ENCODE data around the gene NOL12.
A peak's percentile ranks its signal among the peaks of the same experiment; 100 is the strongest.

Gene NOL12, protein sequence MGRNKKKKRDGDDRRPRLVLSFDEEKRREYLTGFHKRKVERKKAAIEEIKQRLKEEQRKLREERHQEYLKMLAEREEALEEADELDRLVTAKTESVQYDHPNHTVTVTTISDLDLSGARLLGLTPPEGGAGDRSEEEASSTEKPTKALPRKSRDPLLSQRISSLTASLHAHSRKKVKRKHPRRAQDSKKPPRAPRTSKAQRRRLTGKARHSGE

DNA sequence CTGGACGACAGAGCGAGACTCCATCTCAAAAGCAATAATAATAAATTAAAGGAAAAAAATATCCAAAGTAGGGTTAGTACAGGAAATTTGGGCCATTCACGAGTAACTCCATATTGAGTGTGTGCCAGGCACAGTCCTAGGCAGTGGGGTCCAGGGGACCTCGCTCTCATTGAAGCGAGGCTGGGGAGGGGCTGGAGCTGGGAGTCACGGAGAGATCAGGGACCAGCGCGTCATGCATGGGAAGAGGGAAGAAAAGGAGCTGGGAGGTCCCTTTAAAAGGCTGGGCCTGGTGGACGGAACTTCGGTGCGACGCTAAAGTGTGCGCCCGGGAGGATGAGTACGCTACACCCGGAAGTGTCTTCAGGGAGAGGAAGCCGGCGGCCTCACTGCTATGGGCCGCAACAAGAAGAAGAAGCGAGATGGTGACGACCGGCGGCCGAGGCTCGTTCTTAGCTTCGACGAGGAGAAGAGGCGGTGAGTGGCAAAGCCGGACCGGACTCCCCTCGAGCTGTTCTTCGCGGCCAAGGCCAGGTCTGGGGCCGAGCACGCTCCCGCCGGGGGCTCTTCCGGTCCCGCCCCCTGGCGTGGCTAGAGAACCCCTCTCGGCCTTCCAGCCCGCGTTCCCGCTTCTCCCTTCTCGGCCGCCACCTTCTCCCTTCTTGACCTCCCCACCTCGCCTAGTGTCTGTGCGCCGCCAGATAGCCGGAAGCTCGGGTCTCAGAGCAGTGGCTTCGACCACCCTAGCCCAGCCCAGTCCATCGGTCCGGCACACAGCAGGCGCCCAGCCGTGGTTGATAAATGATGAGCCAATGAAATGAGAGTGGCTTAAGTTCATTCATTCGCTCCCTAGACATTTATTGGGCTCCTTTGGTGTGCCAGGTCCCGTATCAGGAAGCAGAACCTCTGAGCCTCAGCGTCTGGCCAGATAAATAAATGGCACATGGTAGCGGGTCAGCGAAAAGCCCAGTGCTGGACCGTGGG lies at the start of gene NOL12:
TSS of gene NOL12 (plus strand) at position 342 of the 981 bp plus-strand sequence. CDS start at position 392, 50 bp downstream.
- Histone ChIP-seq H3K27me3 (replicated peaks; ENCODE audit: control insufficient read depth, insufficient read depth, low read length) (no peaks in the 10 kb centered on the region), H3K36me3 (ENCODE audit: control insufficient read depth, insufficient read depth, low read length, severe bottlenecking) (peaks cover 23% of the 10 kb centered on the region), H3K4me1 (ENCODE audit: control insufficient read depth, insufficient read depth, low read length) (peaks cover 16% of the 10 kb centered on the region), H3K9me3 (ENCODE audit: control insufficient read depth, low read length) (no peaks in the 10 kb centered on the region), H3K4me3 (ENCODE audit: low read length) (peak within 1 kb of the TSS; percentile 88), H3K9ac (ENCODE audit: low read length) (peak within 1 kb of the TSS; percentile 95)
- DNase-seq (ENCODE audit: low read depth) = peak; percentile 93

DNA sequence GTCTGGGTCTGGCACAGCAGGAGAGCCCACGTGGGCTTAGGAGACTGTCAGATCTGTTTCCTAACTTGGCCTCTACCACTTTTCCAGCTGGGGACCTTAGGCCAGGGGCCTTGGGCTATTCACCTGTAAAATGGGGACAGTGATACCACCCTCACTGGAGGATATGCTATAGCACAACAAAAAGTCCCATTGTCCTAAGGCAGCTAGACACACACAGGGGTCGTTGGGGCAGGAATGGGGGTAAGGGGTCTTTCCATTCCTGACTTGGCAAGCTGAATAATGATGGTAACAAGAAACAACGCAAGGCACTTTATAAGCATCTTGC lies 49.2 kb upstream of the NOL12 start:
- Histone ChIP-seq H3K4me3 (ENCODE audit: low read length) (no peak overlapping the region), H3K27me3 (replicated peaks; ENCODE audit: control insufficient read depth, insufficient read depth, low read length) (no peaks in the 10 kb centered on the region), H3K9me3 (ENCODE audit: control insufficient read depth, low read length) (no peaks in the 10 kb centered on the region), H3K4me1 (ENCODE audit: control insufficient read depth, insufficient read depth, low read length) (peaks cover 64% of the 10 kb centered on the region), H3K9ac (ENCODE audit: low read length) (no peak overlapping the region), H3K36me3 (ENCODE audit: control insufficient read depth, insufficient read depth, low read length, severe bottlenecking) (no peaks in the 10 kb centered on the region)
- DNase-seq (ENCODE audit: low read depth) = no peak

DNA sequence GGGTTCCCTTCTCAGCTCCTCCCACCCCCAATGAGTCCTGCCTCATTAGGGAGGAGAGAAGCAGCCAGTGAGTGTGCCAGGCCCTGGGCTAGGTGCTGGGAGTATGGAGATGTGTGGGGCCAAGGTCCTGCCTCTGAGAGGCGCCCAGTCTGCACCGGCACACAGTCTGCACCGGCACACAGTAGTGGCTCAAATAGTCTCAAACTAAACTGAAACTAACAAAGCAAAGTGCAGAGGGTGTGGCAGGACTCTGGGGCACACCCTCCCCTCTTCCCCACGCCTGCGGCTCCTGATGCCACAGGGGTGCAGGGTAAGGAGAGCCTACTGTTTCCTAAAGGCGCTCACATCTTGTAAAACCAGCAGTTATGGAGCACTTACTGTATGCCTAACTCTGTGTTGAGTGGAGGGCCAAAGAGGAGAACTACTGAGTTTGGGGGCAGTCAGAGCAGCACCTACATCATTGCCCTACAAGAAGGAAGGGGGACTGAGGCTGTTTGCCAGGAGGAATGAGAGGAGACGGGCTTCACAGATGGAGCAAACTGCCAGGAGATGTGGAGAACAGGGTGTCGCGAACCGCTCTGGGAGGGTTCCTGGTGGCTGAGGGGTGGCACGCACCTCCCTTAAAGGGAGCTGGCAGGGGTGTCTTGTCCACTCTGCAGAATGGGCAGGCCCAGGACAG lies 47.6 kb upstream of the NOL12 start:
- Histone ChIP-seq H3K36me3 (ENCODE audit: control insufficient read depth, insufficient read depth, low read length, severe bottlenecking) (no peaks in the 10 kb centered on the region), H3K4me1 (ENCODE audit: control insufficient read depth, insufficient read depth, low read length) (peaks cover 53% of the 10 kb centered on the region), H3K9me3 (ENCODE audit: control insufficient read depth, low read length) (no peaks in the 10 kb centered on the region), H3K9ac (ENCODE audit: low read length) (peak overlapping the region; percentile 64), H3K27me3 (replicated peaks; ENCODE audit: control insufficient read depth, insufficient read depth, low read length) (no peaks in the 10 kb centered on the region), H3K4me3 (ENCODE audit: low read length) (peak overlapping the region; percentile 78)
- DNase-seq (ENCODE audit: low read depth) = no peak

DNA sequence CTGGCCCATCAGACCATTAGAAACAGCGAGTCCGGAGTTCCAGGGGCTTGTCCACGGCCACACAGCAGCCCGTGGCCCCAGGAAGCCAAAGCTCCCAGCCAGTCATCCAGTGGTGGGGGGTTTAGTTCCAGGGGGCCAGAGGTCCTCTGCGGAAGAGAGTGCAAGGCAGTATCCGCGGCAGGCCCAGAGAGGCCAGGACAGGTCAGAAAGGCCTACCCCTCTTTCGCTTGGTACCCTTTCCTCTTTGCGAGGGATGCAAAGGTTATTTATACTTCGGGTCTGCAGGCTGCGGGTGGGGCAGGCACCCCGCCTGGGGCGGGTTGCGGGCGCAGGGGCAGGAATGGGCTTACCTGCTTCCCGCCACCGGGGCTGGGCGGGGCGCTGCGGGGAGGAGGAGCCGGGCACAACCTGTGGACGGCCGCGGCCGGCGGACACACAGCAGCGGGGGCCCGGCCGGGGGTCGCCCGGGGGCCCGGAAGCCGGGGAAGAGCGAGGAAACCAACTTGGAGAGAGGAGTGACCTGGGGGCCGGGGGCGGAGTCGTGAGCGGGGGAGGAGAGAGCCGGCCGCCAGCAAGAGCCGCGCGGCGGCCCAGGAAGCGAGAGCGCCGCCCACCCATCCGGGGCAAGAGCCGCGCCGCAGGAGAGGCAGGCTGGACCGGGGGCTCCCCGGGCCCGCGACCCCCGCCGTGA lies 46.9 kb upstream of the NOL12 start, which contains the start of gene SH3BP1:
TSS of gene SH3BP1 (plus strand) at position 600 of the 691 bp plus-strand sequence. CDS start 119 bp downstream, outside the sequence.
- peak; percentile 74 for DNase-seq (ENCODE audit: low read depth)
- no peaks in the 10 kb centered on the region for H3K9me3 ChIP-seq (ENCODE audit: control insufficient read depth, low read length)
- peaks cover 46% of the 10 kb centered on the region for H3K4me1 ChIP-seq (ENCODE audit: control insufficient read depth, insufficient read depth, low read length)
- peak within 1 kb of the TSS; percentile 75 for H3K9ac ChIP-seq (ENCODE audit: low read length)
- H3K4me3 ChIP-seq (ENCODE audit: low read length) = peak within 1 kb of the TSS; percentile 78
- no peaks in the 10 kb centered on the region for H3K36me3 ChIP-seq (ENCODE audit: control insufficient read depth, insufficient read depth, low read length, severe bottlenecking)
- H3K27me3 ChIP-seq (replicated peaks; ENCODE audit: control insufficient read depth, insufficient read depth, low read length) = no peaks in the 10 kb centered on the region

DNA sequence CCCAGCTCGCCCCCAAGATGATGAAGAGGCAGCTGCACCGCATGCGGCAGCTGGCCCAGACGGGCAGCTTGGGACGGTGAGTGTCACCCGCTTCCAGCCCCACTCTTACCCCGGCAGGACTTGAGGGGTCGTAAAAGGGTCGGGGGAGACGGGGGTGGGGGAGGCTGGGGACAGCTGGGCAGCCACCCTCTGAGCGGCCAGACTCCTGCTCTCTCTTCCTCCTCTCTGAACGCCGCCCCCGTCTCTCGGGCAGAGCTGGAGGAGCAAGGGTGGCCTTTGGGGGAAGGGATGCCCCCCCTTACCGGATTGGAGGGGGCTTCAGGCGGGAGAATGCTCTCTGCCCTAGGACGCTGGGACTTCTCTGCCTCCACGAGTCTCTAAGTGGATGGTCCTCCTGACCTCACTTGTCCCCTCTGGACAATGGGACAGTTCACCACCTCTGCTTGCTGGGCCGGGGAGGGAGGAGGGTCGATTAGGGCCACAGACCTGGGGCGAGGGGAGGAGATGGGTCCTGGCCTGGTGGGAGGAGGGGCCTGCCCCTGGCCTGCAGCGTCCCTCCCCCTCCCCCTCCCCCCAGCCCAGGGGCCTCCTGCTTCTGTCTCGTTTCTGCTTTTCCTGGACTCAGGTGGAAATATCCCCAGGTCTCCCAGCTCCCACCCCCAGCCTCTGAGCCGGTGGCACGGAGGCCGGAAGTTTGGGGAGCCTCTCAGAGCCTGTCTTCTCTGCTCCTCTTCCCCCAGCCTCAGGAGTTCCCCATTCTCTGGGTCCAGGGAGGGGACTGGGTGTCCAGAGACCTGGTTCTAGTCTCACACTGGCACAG lies 46.2 kb upstream of the NOL12 start:
- DNase-seq (ENCODE audit: low read depth) = peak; percentile 39
- H3K4me3 ChIP-seq (ENCODE audit: low read length) = peak overlapping the region; percentile 78
- H3K9me3 ChIP-seq (ENCODE audit: control insufficient read depth, low read length) = no peaks in the 10 kb centered on the region
- no peaks in the 10 kb centered on the region for H3K36me3 ChIP-seq (ENCODE audit: control insufficient read depth, insufficient read depth, low read length, severe bottlenecking)
- peaks cover 38% of the 10 kb centered on the region for H3K4me1 ChIP-seq (ENCODE audit: control insufficient read depth, insufficient read depth, low read length)
- H3K27me3 ChIP-seq (replicated peaks; ENCODE audit: control insufficient read depth, insufficient read depth, low read length) = no peaks in the 10 kb centered on the region
- H3K9ac ChIP-seq (ENCODE audit: low read length) = peak overlapping the region; percentile 75

DNA sequence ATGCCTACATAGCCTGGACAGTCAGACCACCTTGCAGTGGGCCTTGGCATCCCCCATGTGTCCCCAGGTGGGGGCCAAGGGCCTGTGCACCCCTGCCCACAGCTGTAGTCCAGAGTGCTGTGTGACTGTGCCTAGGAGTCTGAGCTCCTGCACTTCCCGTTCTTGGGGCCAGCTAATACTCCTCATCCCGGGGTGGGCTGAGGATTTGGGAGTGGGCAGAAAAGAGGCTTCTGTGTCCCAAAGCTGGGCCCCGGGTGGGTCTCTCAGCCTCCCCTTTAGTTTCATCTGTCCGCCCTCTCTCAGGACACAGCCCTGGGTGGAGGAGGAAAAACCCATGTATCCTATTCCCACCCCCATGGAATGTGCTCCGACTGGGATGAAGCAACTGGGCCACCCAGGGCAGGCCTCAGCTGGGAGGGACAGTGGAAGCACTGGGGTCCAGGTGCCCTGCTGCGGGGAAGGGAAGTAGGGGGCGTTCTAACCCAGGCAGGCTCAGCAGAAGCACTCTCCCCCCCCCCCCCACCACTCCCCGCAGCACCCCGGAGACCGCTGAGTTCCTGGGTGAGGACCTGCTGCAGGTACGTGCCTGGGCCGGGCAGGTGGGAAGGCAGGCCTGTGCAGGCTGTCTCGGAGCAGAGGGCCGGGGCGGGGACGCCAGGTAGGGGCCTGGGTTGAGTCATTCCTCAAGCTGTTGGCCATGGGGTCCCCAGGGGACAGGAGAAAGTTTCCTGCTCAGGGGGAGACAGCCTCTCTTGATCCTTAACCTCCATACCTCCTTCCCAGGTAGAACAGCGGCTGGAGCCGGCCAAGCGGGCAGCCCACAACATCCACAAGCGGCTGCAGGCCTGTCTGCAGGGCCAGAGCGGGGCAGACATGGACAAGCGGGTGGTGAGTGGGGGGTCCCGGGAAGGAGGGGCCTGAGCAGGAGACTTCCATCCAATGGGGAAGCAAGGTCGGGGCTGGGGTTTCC lies 45.3 kb upstream of the NOL12 start:
- no peaks in the 10 kb centered on the region for H3K36me3 ChIP-seq (ENCODE audit: control insufficient read depth, insufficient read depth, low read length, severe bottlenecking)
- peak overlapping the region; percentile 66 for H3K4me3 ChIP-seq (ENCODE audit: low read length)
- H3K27me3 ChIP-seq (replicated peaks; ENCODE audit: control insufficient read depth, insufficient read depth, low read length) = no peaks in the 10 kb centered on the region
- peak overlapping the region; percentile 61 for H3K9ac ChIP-seq (ENCODE audit: low read length)
- no peak for DNase-seq (ENCODE audit: low read depth)
- H3K4me1 ChIP-seq (ENCODE audit: control insufficient read depth, insufficient read depth, low read length) = peaks cover 32% of the 10 kb centered on the region
- no peaks in the 10 kb centered on the region for H3K9me3 ChIP-seq (ENCODE audit: control insufficient read depth, low read length)

DNA sequence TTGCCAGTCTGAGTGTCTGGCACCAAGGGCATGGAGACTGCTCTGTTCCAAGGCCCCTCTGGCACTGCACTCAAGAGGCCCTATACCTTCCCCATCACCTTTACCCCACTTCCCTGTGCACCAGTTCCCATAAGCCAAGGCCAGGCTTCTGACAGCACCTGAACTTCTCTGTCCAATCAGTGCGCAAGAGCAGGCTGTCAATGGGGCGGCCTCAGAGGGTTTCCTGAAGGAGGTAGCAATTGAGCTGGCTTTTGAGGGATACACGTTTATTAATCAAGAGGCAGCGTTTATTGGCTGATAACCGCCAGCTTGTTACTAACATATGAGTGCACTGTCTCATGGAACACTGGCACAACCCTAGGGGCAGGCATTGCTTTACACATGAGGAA lies 44.6 kb upstream of the NOL12 start:
- Histone ChIP-seq H3K27me3 (replicated peaks; ENCODE audit: control insufficient read depth, insufficient read depth, low read length) (no peaks in the 10 kb centered on the region), H3K4me1 (ENCODE audit: control insufficient read depth, insufficient read depth, low read length) (peaks cover 26% of the 10 kb centered on the region), H3K9me3 (ENCODE audit: control insufficient read depth, low read length) (no peaks in the 10 kb centered on the region), H3K9ac (ENCODE audit: low read length) (no peak overlapping the region), H3K4me3 (ENCODE audit: low read length) (no peak overlapping the region), H3K36me3 (ENCODE audit: control insufficient read depth, insufficient read depth, low read length, severe bottlenecking) (no peaks in the 10 kb centered on the region)
- DNase-seq (ENCODE audit: low read depth) = no peak

DNA sequence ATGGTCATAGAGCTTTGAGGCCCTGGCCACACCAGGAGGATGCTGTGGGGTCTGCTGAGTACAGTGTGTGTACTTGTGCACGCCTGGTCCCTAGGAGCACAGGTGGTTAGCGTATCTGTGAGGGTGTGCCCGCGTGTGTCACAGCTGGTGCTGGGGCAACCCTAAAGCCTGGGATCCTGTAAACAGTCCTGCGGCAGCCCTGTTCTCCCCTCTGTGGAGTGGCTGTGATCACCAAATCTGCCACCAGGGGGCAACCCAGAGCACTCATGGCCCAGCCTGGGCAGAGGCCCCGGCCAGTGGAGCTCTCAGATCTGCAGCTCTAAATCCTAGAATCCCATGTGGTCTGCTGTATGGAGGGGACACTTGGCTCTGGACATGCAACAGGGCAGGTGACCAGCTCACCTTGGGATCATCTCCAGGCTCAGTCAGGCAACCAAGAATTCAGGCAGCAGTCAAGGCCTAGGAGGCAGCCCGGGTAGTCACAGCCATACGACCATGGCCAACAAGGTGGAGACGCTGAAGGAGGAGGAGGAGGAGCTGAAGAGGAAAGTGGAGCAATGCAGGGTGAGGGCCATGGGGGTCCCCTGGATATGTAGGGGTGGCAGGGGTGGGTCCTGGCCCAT lies 42.8 kb upstream of the NOL12 start:
- no peaks in the 10 kb centered on the region for H3K36me3 ChIP-seq (ENCODE audit: control insufficient read depth, insufficient read depth, low read length, severe bottlenecking)
- no peaks in the 10 kb centered on the region for H3K9me3 ChIP-seq (ENCODE audit: control insufficient read depth, low read length)
- no peaks in the 10 kb centered on the region for H3K27me3 ChIP-seq (replicated peaks; ENCODE audit: control insufficient read depth, insufficient read depth, low read length)
- peak overlapping the region; percentile 44 for H3K9ac ChIP-seq (ENCODE audit: low read length)
- H3K4me3 ChIP-seq (ENCODE audit: low read length) = no peak overlapping the region
- peak; percentile 89 for DNase-seq (ENCODE audit: low read depth)
- H3K4me1 ChIP-seq (ENCODE audit: control insufficient read depth, insufficient read depth, low read length) = peaks cover 19% of the 10 kb centered on the region

DNA sequence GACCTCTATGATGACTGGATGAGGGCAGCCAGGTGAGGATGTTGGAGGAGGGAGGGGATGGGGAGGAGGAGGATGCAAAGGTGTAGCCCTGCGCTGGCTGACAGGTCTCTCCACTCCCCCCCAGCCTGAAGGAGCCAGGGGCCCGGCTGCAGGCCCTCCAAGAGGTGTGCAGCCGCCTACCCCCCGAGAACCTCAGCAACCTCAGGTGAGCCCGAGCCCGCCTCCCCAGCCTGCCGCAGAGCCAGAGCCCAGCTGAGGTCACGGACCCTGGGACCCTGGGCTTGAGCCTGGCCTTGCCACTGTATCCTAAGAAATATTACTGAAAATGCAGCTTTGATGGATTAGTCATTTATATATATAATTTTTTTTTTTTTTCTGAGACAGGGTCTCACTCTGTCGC lies 38.8 kb upstream of the NOL12 start:
- Histone ChIP-seq H3K9me3 (ENCODE audit: control insufficient read depth, low read length) (no peaks in the 10 kb centered on the region), H3K27me3 (replicated peaks; ENCODE audit: control insufficient read depth, insufficient read depth, low read length) (no peaks in the 10 kb centered on the region), H3K9ac (ENCODE audit: low read length) (no peak overlapping the region), H3K4me3 (ENCODE audit: low read length) (no peak overlapping the region), H3K4me1 (ENCODE audit: control insufficient read depth, insufficient read depth, low read length) (no peaks in the 10 kb centered on the region), H3K36me3 (ENCODE audit: control insufficient read depth, insufficient read depth, low read length, severe bottlenecking) (peaks cover 13% of the 10 kb centered on the region)
- no peak for DNase-seq (ENCODE audit: low read depth)

Data from adipocyte (in vitro differentiated cells).